SKM-1 (cell line): Measurements from ENCODE around the gene ITFG1.
"Not testable (repeated sequence)": the region's sequence is repeated elsewhere in the genome, so short reads cannot be mapped to it uniquely, and the experiment has no call there.

Source experiments
- DNase-seq: peaks from one replicate; lab custom pipeline; 2025; ENCODE audit not compliant: unreplicated experiment; lab: John Stamatoyannopoulos, UW

ITFG1 gene

GRCh38 chr16:47424846-47425245 is 36.0 kb downstream of the ITFG1 start:
- no peak for DNase-seq

- DNase-seq, result no peak
These were observed 44.0 kb downstream of the ITFG1 start for GRCh38 chr16:47416869-47417268.

- DNase-seq, result no peak
These were observed 47.8 kb downstream of the ITFG1 start for GRCh38 chr16:47413041-47413440.

- no peak for DNase-seq
These were observed 52.4 kb downstream of the ITFG1 start for GRCh38 chr16:47408491-47408890.

GRCh38 chr16:47395733-47396498 is 64.9 kb downstream of the ITFG1 start:
- DNase-seq, result no peak

- DNase-seq, result peak; percentile 76
These were observed 68.8 kb downstream of the ITFG1 start for GRCh38 chr16:47392081-47392480.

- DNase-seq, result no peak
These were observed 72.2 kb downstream of the ITFG1 start for GRCh38 chr16:47388705-47389104.

GRCh38 chr16:47387026-47387734 is 73.7 kb downstream of the ITFG1 start:
- DNase-seq, result no peak

GRCh38 chr16:47386201-47386718 is 74.6 kb downstream of the ITFG1 start:
- no peak for DNase-seq

GRCh38 chr16:47382362-47382761 is 78.5 kb downstream of the ITFG1 start:
- DNase-seq, result no peak

GRCh38 chr16:47377154-47377553 is 83.7 kb downstream of the ITFG1 start:
- DNase-seq, result no peak

- DNase-seq, result no peak
These were observed 85.4 kb downstream of the ITFG1 start for GRCh38 chr16:47375423-47375822.

GRCh38 chr16:47374629-47375028 is 86.2 kb downstream of the ITFG1 start:
- DNase-seq, result no peak

GRCh38 chr16:47371271-47372014 is 89.4 kb downstream of the ITFG1 start:
- no peak for DNase-seq

- DNase-seq, result no peak
These were observed 90.3 kb downstream of the ITFG1 start for GRCh38 chr16:47370536-47370935.

- DNase-seq, result no peak
These were observed 94.6 kb downstream of the ITFG1 start for GRCh38 chr16:47366228-47366627.

- no peak for DNase-seq
These were observed 97.1 kb downstream of the ITFG1 start for GRCh38 chr16:47363761-47364160.

GRCh38 chr16:47359478-47359877 is 101.4 kb downstream of the ITFG1 start:
- DNase-seq, result no peak

- DNase-seq, result no peak
These were observed 102.0 kb downstream of the ITFG1 start for GRCh38 chr16:47358816-47359215.

- DNase-seq, result not testable (repeated sequence)
These were observed 111.8 kb downstream of the ITFG1 start for GRCh38 chr16:47349029-47349428.

GRCh38 chr16:47347021-47347696 is 113.7 kb downstream of the ITFG1 start:
- not testable (repeated sequence) for DNase-seq
